Pancreas (tissue), 10 donors: Measurements from ENCODE around the gene CEP78. TPM values are rescaled to one million over a fixed set of nuclear protein-coding genes. Genes with fewer than 3 reads are reported as not detected.
A peak's percentile ranks its signal among the peaks of the same experiment; 100 is the strongest.
"Not testable (repeated sequence)": the region's sequence is repeated elsewhere in the genome, so short reads cannot be mapped to it uniquely, and the experiment has no call there.

Experiments used
- ATAC-seq, 4 donors: fragments of 200-7000 bp; cut with Tn5 transposase; one replicate each; pipeline versions ENCODE4 v1.8.0 to v1.9.1; 2020; ENCODE audit warnings: mild to moderate bottlenecking in 4 of 4, moderate library complexity in 4 of 4
- DNase-seq, 6 donors: peaks; one replicate each; pipeline ENCODE4 v3.0.0-alpha.2; 2020
- FAIRE-seq: peaks from 2 replicates; lab custom pipeline; 2012; peaks lifted over from hg19 to GRCh38; lab: Jason Lieb, UNC
- H3K27ac ChIP-seq, 4 donors: fragments of 200-600 bp; sonication (generic); 1 replicate in 3 of 4; 2 replicates in 1 of 4; pipeline versions ENCODE4 v1.5.0 to v1.8.0; 2020
- H3K27me3 ChIP-seq, 4 donors: fragments of 200-600 bp; one replicate each; pipeline ENCODE4 v1.8.0; 2021
- H3K36me3 ChIP-seq, 3 donors: fragments of 200-600 bp; sonication (generic) in 1 of 3; one replicate each; pipeline versions ENCODE4 v1.5.0 to v1.8.0; 2020 to 2021
- H3K4me1 ChIP-seq, 3 donors: fragments of 200-600 bp; one replicate each; pipeline ENCODE4 v1.8.0; 2021
- H3K4me3 ChIP-seq, 4 donors: fragments of 200-600 bp; sonication (generic) in 2 of 4; one replicate each; pipeline versions ENCODE4 v1.5.0 to v1.8.0; 2020 to 2021
- H3K9me3 ChIP-seq, 4 donors: fragments of 200-600 bp; one replicate each; pipeline ENCODE4 v1.8.0; 2021
- CTCF ChIP-seq, 4 donors: fragments of 200-600 bp; sonication (generic) in 3 of 4; IDR thresholded peaks; one replicate each; pipeline versions ENCODE4 v1.5.0 to v1.8.0; 2021; ENCODE audit warnings: antibody characterized with exemption in 4 of 4
- WGBS, 2 donors: extraction: QIAGEN DNeasy Blood & Tissue Kit; methylation state at CpG; one replicate each; pipeline ENCODE4 v1.1.7; 2013; 5-methylcytosine and 5-hydroxymethylcytosine counted together
- intact Hi-C, 3 donors: fragments of 100-400 bp; cut with DNase I; formaldehyde crosslinking; loops; one replicate each; pipeline versions ENCODE4 v1.11.1 to v1.14.2; 2022
- polyA plus RNA-seq, 2 donors: library from polyadenylated mRNA; stranded (reverse); fragments of 200-250 nt; gene quantifications; one replicate each; pipeline ENCODE4 v1.2.3, GENCODE V29; 2013
- total RNA-seq, 6 donors: library from RNA; stranded (reverse); fragmentation: NEBNext Ultra II Directional in 4 of 6; extraction: Animal tissue kit (Norgen Biotek cat#: 25700) in 4 of 6; gene quantifications; one replicate each; pipeline versions ENCODE4 v1.2.1 to v1.2.4, GENCODE V29; 2021 to 2023
- donor health status: healthy with polysubstance abuse.
- donor health status: DM: no; HTN: no; CAD: no; lungs with moderate emphysema.
- donor health status: DM: no; HTN: no; CAD: no.
- donor health status: control.
- donor health status: control.
- donor health status: Bipolar disorder and iron deficiency.
- donor health status: DM: yes; HTN: yes; CAD: no.
- donor health status: DM: no; HTN: no; CAD: no.
- donor health status: DM: no; HTN: no; CAD: no.
- donor health status: DM: yes; HTN: yes; CAD: no.

The CEP78 gene
- total and polyA plus RNA-seq, 8 donors = 3.3 to 6.5 (median 5.2) TPM

- no peak for ATAC-seq
- no peak for TF ChIP-seq CTCF (IDR thresholded peaks at IDR 0.05)
- Histone ChIP-seq H3K27ac (no peak overlapping the region), H3K4me3 (no peak overlapping the region), H3K27me3 (no peaks in the 10 kb centered on the region), H3K9me3 (no peaks in the 10 kb centered on the region), H3K4me1 (peaks cover 11 to 17% (median 15%) of the 10 kb centered on the region in 3 donors), H3K36me3 (no peaks in the 10 kb centered on the region)
- intact Hi-C loops = no loop called here
- 96 to 97% methylated on average over 3 of the region's 3 CpGs for WGBS, 2 donors
- no peak for FAIRE-seq
- no peak for DNase-seq
Observed at GRCh38 chr9:78273761-78274160, 37.9 kb downstream of the CEP78 start.

GRCh38 chr9:78278177-78278777 is 42.4 kb downstream of the CEP78 start:
- no peak for DNase-seq
- 35 to 37% methylated on average over 5 of the region's 5 CpGs for WGBS, 2 donors
- Histone ChIP-seq H3K27me3 (no peaks in the 10 kb centered on the region), H3K27ac (peak overlapping the region; percentile 7 to 61 (median 39)), H3K36me3 (no peaks in the 10 kb centered on the region), H3K4me1 (peaks cover 16 to 26% (median 26%) of the 10 kb centered on the region in 3 donors), H3K9me3 (no peaks in the 10 kb centered on the region), H3K4me3 (no peak overlapping the region)
- TF ChIP-seq CTCF (IDR thresholded peaks at IDR 0.05) = no peak
- intact Hi-C loops = no loop called here
- FAIRE-seq = no peak
- ATAC-seq = peak; percentile 58 to 68 (median 65)

GRCh38 chr9:78278801-78279200 is 42.9 kb downstream of the CEP78 start:
- 39 to 46% methylated on average over 1 of the region's 1 CpG for WGBS, 2 donors
- intact Hi-C loops = no loop called here
- ATAC-seq (peak; percentile 27 to 66 (median 56)), DNase-seq (no peak), FAIRE-seq (no peak)
- Histone ChIP-seq H3K36me3 (no peaks in the 10 kb centered on the region), H3K27ac (peak overlapping the region; percentile 7 to 61 (median 39)), H3K27me3 (no peaks in the 10 kb centered on the region), H3K9me3 (no peaks in the 10 kb centered on the region), H3K4me3 (no peak overlapping the region), H3K4me1 (peaks cover 16 to 26% (median 26%) of the 10 kb centered on the region in 3 donors)
- no peak for TF ChIP-seq CTCF (IDR thresholded peaks at IDR 0.05)

GRCh38 chr9:78280982-78281668 is 45.2 kb downstream of the CEP78 start:
- ATAC-seq = peak; percentile 75 to 93 (median 90)
- Histone ChIP-seq H3K9me3 (no peaks in the 10 kb centered on the region), H3K4me3 (no peak overlapping the region), H3K36me3 (no peaks in the 10 kb centered on the region), H3K27me3 (no peaks in the 10 kb centered on the region), H3K27ac (peak overlapping the region in 3 of 4 donors; percentile 37 to 54 (median 52)), H3K4me1 (peaks cover 16 to 26% (median 26%) of the 10 kb centered on the region in 3 donors)
- intact Hi-C loops = no loop called here
- no peak for TF ChIP-seq CTCF (IDR thresholded peaks at IDR 0.05)
- no peak for FAIRE-seq
- DNase-seq = peak; percentile 82 to 93 (median 88)
- WGBS, 2 donors = 22 to 30% methylated on average over 3 of the region's 3 CpGs

GRCh38 chr9:78284181-78284580 is 48.3 kb downstream of the CEP78 start:
- ATAC-seq, FAIRE-seq, DNase-seq, intact Hi-C loops, H3K27ac ChIP-seq, H3K9me3 ChIP-seq, H3K4me3 ChIP-seq, H3K36me3 ChIP-seq, H3K4me1 ChIP-seq, H3K27me3 ChIP-seq: not testable (repeated sequence)
- 83 to 89% methylated on average over 4 of the region's 4 CpGs for WGBS, 2 donors
